ENCODE data around the gene CFAP298. TPM values are rescaled to one million over a fixed set of nuclear protein-coding genes. Genes with fewer than 3 reads are reported as not detected.

CFAP298 gene
- polyA plus RNA-seq, 3 donors = 18.7 to 28.7 (median 26.5) TPM

- H3K9me3 Mint-ChIP-seq = peaks cover 0 to 1% (median 0%) of the 10 kb centered on the region in 7 donors
- Histone ChIP-seq H3K79me2 (ENCODE audit: insufficient read depth, low read length) (no peaks in the 10 kb centered on the region), H3K4me1 (ENCODE audit: control insufficient read depth in 1 of 2, insufficient read depth in 2 of 2, low read length in 2 of 2) (no peaks in the 10 kb centered on the region), H3K9me3 (replicated peaks in 1 of 2; ENCODE audit: control insufficient read depth in 1 of 2, insufficient read depth in 1 of 2, low read length in 2 of 2) (no peaks in the 10 kb centered on the region), H4K20me1 (ENCODE audit: insufficient read depth, low read length) (no peaks in the 10 kb centered on the region), H3K36me3 (replicated peaks in 1 of 2; ENCODE audit: control insufficient read depth in 1 of 2, insufficient read depth in 2 of 2, low read length in 2 of 2) (no peaks in the 10 kb centered on the region), H3K4me3 (replicated peaks in 1 of 3; ENCODE audit: low read depth in 2 of 3, low read length in 3 of 3) (no peak overlapping the region), H2AFZ (ENCODE audit: insufficient read depth, low read depth, low read length, poor library complexity, severe bottlenecking) (no peak overlapping the region), H3K4me2 (replicated peaks; ENCODE audit: extremely low read depth, low read length, poor library complexity, severe bottlenecking) (no peak overlapping the region), H3K9ac (ENCODE audit: insufficient read depth, low read length, poor library complexity, severe bottlenecking) (no peak overlapping the region), H3K27ac (ENCODE audit: low read depth in 1 of 2, low read length in 2 of 2) (no peak overlapping the region), H3K27me3 (ENCODE audit: control insufficient read depth in 2 of 2, insufficient read depth in 2 of 2, low read length in 2 of 2) (no peaks in the 10 kb centered on the region)
- H3K27ac Mint-ChIP-seq = no peak overlapping the region
- H3K4me3 Mint-ChIP-seq = no peak overlapping the region
- no peaks in the 10 kb centered on the region for H3K4me1 Mint-ChIP-seq
- TF ChIP-seq CTCF (IDR thresholded peaks at IDR 0.05) = no peak
- intact Hi-C loops (cut with micrococcal nuclease) = no loop called here
- H3K36me3 Mint-ChIP-seq = no peaks in the 10 kb centered on the region
- no peak for DNase-seq
- peaks cover 0 to 6% (median 2%) of the 10 kb centered on the region in 3 donors for H3K27me3 Mint-ChIP-seq (ENCODE audit: low read depth in 3 of 3)
- WGBS (ENCODE audit: insufficient coverage) = 96% methylated on average over 11 of the region's 11 CpGs
Observed at GRCh38 chr21:32576011-32576410, 36.2 kb downstream of the CFAP298 start.

DNA sequence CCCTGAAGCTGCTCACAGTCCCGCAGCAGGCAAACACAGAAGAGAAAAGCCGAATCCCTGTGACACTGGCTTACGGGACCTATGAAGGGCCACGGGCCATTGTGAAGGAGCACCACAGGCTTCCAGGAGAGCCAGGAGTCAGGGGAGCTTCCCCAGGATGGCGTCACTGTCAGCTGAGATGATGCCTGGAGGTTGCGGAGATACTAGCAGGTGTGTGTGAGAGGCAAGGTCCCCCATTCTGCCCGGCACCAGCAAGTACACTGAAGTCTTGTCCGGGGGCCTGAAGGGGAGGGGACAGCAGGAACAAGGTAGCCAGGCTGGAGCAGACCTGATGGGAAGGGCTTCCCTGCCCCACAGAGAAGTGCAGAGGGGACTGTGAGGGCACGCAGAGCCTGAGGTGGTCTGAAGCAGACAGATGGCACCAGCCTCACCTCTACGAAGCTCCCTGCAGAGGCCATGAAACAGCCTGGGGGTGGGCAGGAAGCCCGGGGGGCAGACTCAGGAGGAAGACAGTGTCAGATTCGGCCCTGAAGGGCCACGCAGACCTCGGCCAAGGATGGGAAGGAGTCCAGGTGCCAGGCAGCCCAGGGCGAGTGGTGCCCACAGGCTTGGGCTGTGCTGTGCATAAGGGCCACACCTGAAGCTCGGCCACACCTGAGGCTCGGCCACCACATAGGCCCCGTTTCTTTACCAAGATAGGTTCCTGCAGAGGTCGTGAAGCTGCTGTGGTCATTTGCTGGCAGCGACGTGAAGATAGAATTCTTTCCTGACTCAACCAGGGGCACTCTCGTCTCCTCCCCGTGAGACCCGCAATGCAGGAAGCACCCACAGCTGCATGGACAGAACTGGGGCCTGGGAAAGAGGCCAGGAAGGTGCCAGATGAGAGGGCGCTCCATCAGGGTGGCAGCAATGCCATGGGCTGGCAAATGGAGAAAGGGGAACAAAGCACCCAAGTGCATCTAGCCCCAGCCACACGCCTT is 36.9 kb downstream of the CFAP298 start:
- Mint-ChIP-seq H3K36me3 (no peaks in the 10 kb centered on the region), H3K9me3 (peaks cover 0 to 1% (median 0%) of the 10 kb centered on the region in 7 donors), H3K27me3 (ENCODE audit: low read depth in 3 of 3) (peaks cover 0 to 6% (median 2%) of the 10 kb centered on the region in 3 donors), H3K4me3 (no peak overlapping the region), H3K4me1 (peaks cover 2% of the 10 kb centered on the region), H3K27ac (no peak overlapping the region)
- Histone ChIP-seq H2AFZ (ENCODE audit: insufficient read depth, low read depth, low read length, poor library complexity, severe bottlenecking) (no peak overlapping the region), H3K79me2 (ENCODE audit: insufficient read depth, low read length) (no peaks in the 10 kb centered on the region), H3K27ac (ENCODE audit: low read depth in 1 of 2, low read length in 2 of 2) (no peak overlapping the region), H4K20me1 (ENCODE audit: insufficient read depth, low read length) (no peaks in the 10 kb centered on the region), H3K4me2 (replicated peaks; ENCODE audit: extremely low read depth, low read length, poor library complexity, severe bottlenecking) (no peak overlapping the region), H3K4me1 (ENCODE audit: control insufficient read depth in 1 of 2, insufficient read depth in 2 of 2, low read length in 2 of 2) (no peaks in the 10 kb centered on the region), H3K9me3 (replicated peaks in 1 of 2; ENCODE audit: control insufficient read depth in 1 of 2, insufficient read depth in 1 of 2, low read length in 2 of 2) (no peaks in the 10 kb centered on the region), H3K36me3 (replicated peaks in 1 of 2; ENCODE audit: control insufficient read depth in 1 of 2, insufficient read depth in 2 of 2, low read length in 2 of 2) (no peaks in the 10 kb centered on the region), H3K27me3 (ENCODE audit: control insufficient read depth in 2 of 2, insufficient read depth in 2 of 2, low read length in 2 of 2) (no peaks in the 10 kb centered on the region), H3K9ac (ENCODE audit: insufficient read depth, low read length, poor library complexity, severe bottlenecking) (no peak overlapping the region), H3K4me3 (replicated peaks in 1 of 3; ENCODE audit: low read depth in 2 of 3, low read length in 3 of 3) (no peak overlapping the region)
- no peak for DNase-seq
- TF ChIP-seq CTCF (IDR thresholded peaks at IDR 0.05) = no peak
- 92% methylated on average over 22 of the region's 26 CpGs for WGBS (ENCODE audit: insufficient coverage)
- intact Hi-C loops (cut with micrococcal nuclease) = no loop called here

All from CD14-positive monocyte (primary cell).